Stimulated activated naive CD4-positive, alpha-beta T cell (primary cell): ENCODE results near the gene CCNB1.
"Not testable (repeated sequence)": the region's sequence is repeated elsewhere in the genome, so short reads cannot be mapped to it uniquely, and the experiment has no call there.

Source experiments
- DNase-seq, 6 experiments: peaks; one replicate each; lab custom pipeline; 2025; lab: John Stamatoyannopoulos, UW

Gene CCNB1

DNA sequence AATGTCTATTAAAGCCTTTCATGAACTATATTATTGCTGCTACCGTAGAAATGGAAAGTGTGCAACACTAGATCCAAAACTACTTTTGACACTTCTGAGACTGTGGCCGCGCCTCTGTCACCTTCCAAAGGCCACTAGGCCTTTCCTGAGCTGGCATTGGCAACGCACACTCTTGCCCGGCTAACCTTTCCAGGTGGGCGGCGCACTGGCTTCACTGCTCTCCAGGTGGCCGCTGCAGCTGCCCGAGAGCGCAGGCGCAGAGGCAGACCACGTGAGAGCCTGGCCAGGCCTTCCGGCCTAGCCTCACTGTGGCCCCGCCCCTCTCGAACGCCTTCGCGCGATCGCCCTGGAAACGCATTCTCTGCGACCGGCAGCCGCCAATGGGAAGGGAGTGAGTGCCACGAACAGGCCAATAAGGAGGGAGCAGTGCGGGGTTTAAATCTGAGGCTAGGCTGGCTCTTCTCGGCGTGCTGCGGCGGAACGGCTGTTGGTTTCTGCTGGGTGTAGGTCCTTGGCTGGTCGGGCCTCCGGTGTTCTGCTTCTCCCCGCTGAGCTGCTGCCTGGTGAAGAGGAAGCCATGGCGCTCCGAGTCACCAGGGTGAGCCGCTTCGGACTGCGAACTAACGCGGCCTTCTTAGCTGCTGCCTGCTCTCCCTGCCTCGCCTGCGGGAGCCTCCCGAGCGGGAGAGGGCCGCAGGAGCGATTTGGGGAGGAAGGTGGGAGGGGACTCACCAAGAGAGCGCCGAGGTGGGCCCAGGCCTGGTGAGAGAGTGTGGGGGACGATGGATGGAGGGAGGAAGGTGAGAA is at the start of gene CCNB1:
Gene CCNB1, plus strand, starts transcription at position 465 of the 807 bp plus-strand sequence. Its CDS starts 113 bp downstream, at position 578.
- peak; percentile 91 to 97 (median 94) for DNase-seq

DNA sequence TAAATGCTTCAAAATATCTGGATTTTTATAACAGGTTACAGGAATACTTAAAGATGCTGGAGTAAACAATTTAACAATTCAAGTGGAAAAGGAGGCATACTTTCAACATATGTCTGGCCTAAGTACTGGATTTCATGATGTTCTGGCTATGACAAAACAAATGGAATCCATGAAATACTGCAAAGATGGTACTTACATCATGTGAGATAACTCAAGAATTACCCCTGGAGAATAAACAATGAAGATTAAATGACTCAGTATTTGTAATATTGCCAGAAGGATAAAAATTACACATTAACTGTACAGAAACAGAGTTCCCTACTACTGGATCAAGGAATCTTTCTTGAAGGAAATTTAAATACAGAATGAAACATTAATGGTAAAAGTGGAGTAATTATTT is 37.5 kb upstream of the CCNB1 start:
- no peak for DNase-seq

DNA sequence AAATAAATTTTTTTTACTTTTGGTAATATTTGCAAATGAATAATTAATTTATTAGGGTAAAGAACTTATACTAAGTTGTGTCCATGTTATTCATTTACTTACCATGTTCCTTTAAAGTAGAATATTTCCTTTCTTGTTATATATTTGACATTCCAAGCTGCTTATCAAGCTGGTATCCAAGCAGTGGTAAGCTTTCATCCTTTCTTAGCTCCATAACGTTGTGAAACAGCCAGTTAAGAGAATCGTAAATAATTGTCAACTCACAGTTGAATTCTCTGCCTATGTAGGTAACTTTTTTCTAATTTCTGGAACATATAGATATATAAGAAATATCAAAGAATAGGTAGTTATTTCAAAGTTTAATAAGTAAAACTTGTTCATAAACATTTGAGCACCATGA is 36.7 kb upstream of the CCNB1 start:
- no peak for DNase-seq

DNA sequence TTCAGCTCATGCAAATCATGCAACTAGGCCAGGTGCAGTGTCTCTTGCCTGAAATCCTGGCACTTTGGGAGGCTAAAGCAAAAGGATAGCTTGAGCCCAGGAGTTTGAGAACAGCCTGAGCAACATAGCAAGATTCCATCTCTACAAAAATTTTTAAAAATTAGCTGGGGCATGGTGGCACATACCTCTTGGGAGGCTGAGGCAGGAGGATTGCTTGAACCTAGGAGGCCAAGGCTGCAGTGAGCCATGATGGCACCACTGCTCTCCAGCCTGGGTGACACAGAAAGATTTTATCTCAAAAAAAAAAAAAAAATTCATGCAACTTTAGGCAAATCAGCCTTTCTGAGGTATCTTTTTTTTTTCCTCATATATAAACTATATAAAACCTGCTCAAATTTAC is 35.6 kb upstream of the CCNB1 start:
- DNase-seq: no peak

GRCh38 chr5:69134126-69134525 is 32.8 kb upstream of the CCNB1 start:
- no peak for DNase-seq

DNA sequence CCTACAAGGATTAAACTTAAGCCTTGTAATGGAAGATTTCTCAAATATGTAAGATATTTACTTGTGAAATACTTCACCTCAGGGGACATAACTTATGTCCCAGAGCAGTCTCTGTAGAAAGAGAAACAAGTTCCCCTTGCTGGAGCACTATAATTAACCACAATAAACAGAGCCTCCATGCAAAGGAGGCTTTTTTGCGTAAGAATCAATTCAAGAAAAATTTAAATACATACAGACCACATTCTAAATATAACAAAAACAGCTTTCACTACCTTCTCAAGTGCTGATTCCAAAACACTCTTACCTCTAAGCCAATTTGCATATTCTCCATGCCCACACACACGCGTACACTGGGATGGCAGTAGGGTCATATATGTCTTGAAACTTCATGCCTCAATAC is 30.7 kb upstream of the CCNB1 start:
- no peak for DNase-seq

- not testable (repeated sequence) for DNase-seq
Measured at GRCh38 chr5:69137208-69137607, 29.7 kb upstream of the CCNB1 start.

- DNase-seq: no peak
Measured at GRCh38 chr5:69137807-69138206, 29.1 kb upstream of the CCNB1 start.

- no peak for DNase-seq
Measured at GRCh38 chr5:69138766-69139165, 28.2 kb upstream of the CCNB1 start.

DNA sequence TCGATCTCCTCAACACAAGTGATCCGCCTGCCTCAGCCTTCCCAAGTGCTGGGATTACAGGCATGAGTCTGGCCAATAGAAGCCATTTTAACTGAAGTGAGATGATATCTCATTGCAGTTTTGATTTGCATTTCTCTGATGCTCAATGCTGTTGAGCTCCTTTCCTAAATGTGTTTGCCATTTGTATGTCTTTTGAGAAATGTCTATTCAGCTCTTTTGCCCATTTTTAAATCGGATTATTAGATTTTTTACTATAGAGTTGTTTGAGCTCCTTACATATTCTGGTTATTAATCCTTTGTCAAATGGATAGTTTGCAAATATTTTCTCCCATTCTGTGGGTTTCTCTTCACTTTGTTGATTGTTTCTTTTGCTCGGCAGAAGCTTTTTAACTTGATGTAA is 26.7 kb upstream of the CCNB1 start:
- DNase-seq: not testable (repeated sequence)

DNA sequence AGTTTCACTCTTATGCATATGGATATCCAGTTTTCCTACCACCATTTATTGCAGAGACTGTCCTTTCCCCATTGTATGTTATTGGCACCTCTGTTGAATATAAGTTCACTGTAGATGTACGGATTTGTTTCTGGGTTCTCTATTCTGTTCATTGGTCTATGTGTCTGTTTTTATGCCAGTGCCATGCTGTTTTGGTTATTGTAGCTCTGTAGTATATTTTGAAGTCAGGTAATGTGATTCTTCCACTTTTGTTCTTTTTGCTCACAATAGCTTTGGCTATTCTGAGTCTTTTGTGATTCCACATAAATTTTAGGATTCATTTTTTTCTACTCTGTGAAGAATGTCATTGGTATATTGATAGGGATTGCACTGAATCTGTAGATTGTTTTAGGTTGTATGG is 26.1 kb upstream of the CCNB1 start:
- DNase-seq: no peak

GRCh38 chr5:69148576-69148975 is 18.4 kb upstream of the CCNB1 start:
- not testable (repeated sequence) for DNase-seq

DNA sequence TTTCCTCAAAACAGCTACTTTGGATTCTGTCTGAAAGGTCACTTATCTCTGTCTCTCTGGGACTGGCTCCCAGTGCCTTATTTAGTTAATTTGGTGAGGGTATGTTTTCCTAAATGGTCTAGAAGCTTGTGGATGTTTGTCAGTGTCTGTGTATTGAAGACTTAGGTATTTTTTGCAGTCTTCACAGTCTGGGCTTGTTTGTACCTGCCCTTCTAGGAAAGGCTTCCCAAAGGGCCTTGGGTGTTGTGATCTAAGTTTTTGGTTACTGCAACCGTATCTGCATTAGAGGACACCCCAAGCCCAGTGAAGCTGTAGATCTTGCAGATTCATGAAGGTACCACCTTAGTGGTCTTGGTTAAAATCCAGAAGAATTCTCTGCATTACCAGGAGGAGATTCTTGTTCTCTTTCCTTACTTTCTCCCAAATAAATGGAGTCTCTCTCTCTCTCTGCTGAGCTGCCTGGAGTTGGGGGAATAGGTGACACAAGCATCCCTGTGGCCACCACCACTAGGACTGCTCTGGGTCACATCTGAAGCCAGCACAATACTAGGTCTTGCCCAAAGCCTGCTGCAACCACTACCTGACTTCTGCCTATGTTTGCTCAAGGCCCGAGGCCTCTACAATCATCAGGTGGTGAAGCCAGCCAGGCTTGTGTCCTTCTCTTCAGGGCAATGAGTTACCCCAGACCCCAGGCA is 17.8 kb upstream of the CCNB1 start:
- no peak for DNase-seq

- no peak for DNase-seq
Measured at GRCh38 chr5:69149676-69150010, 17.3 kb upstream of the CCNB1 start.

- DNase-seq: no peak
Measured at GRCh38 chr5:69152731-69153130, 14.2 kb upstream of the CCNB1 start.

- DNase-seq: no peak
Measured at GRCh38 chr5:69156456-69156855, 10.5 kb upstream of the CCNB1 start.

DNA sequence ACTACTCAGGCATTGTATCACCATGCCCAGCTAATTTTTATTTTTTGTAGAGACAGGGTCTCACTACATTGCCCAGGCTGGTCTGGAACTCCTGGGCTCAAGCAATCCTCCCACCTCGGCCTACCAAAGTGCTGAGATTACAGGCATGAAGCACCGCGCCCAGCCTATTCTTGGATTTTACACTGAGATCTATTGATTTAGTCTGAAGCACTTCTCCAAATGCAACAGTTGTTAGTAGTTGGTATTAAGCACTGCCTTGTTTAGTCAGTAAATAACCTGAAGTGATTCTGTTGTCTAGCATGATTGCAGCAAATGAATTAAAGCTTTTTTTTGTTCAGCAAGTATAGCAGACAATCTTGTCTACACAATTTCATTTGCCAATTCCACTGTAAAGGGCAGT is 8.9 kb upstream of the CCNB1 start:
- DNase-seq: no peak

GRCh38 chr5:69160651-69161050 is 6.3 kb upstream of the CCNB1 start:
- no peak for DNase-seq

DNA sequence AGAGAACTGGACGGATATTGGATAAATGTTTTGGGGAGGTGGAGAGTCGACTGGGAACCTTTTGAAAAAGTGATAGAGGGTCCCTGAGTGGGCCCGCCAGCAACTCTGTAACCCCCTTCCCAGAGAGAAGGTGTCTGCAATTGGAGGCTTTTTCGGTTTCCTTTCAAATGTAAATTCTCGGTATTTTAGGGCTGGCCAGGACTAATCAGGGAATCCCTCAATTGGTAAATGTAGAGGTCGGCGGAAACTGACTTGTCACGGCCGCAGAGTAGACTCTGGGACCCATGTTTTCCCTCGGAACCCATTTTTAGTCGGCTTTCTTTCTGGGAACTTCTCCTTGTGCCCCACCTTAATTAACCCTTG is 524 bp downstream of the CCNB1 start:
- DNase-seq: no peak

GRCh38 chr5:69167929-69168328 is 979 bp downstream of the CCNB1 start:
- DNase-seq: no peak

DNA sequence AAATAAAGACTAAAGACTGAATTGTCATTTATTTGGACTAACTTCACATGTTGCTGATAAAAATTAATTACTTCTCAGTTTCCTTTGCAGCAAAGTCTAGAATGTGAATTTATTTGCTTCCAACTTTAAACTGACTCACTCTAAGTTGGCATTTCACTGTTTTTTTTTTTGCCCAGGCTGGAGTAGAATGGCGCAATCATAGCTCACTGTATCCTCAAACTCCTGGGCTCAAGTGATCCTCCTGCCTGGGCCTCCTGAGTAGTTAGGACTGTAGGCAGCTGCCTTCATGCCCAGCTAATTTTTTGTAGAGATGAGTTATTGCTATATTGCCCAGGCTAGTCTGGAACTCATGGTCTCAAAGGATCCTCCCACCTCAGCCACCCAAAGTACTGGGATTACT is 3.5 kb downstream of the CCNB1 start:
- DNase-seq: no peak

DNA sequence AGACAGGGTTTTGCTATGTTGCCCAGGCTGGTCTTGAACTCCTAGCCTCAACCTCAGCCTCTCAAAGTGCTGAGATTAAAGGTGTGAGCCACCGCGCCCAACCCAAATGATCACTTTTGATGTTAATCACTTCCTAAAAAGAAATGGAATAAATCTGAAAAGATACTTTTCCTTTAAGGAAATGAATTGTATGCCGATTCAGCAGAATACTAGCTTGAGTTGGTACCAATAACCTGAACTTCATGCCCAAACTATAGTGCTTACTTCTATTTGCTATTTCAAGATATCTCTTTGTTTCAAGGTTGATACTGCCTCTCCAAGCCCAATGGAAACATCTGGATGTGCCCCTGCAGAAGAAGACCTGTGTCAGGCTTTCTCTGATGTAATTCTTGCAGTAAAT is 4.0 kb downstream of the CCNB1 start:
- no peak for DNase-seq

- DNase-seq: not testable (repeated sequence)
Measured at GRCh38 chr5:69181659-69182293, 14.8 kb downstream of the CCNB1 start.
